ENCODE measurements around the gene MAP4K3.

MAP4K3 gene

DNA sequence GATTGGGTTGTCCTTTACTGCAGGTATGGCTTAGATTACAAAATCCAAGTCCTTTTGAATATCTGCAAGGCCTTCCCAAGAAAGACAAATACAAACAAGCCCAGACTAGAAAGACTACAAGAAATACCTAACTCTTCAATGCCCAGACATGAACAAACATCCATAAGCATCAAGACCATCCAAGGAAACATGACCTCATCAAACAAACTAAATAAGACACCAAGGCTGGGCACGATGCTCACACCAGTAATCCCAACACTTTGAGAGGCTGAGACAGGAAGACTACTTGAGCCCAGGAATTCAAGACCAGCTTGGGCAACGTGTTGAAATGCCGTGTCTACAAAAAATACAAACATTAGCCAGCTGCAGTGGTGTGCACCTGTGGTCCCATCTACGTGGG lies 31.7 kb downstream of the MAP4K3 start:
- Histone ChIP-seq H3K27ac (ENCODE audit: extremely low read depth, low read depth, low read length) (no peak overlapping the region), H3K9me3 (ENCODE audit: control insufficient read depth, insufficient read depth, low read depth, low read length) (no peaks in the 10 kb centered on the region), H3K36me3 (ENCODE audit: control insufficient read depth in 2 of 2, insufficient read depth in 1 of 2, low read length in 2 of 2) (no peaks in the 10 kb centered on the region), H3K4me3 (ENCODE audit: low read depth, low read length) (no peak overlapping the region), H3K4me1 (ENCODE audit: control insufficient read depth, insufficient read depth, low read length) (peaks cover 15% of the 10 kb centered on the region)
- ChIA-PET POLR2A (no interaction called here), CTCF (interaction anchor here (0.6 kb wide), 2 partner anchors 18 to 931 kb away, joined by 3 read pairs; no protein-coding TSS in a partner anchor)
- TF ChIP-seq SCRT2 (tag by site-specific recombination; IDR thresholded peaks at IDR 0.05) (0 out of 2 replicates have a peak, but pooled peaks have one; percentile 15), REPIN1 (tag by site-specific recombination; IDR thresholded peaks at IDR 0.05; ENCODE audit: low read depth) (no peak), TCF7L2 (IDR thresholded peaks at IDR 0.05; ENCODE audit: borderline replicate concordance, low read depth, low read length) (no peak), ZNF292 (tag by site-specific recombination; IDR thresholded peaks at IDR 0.05; ENCODE audit: borderline replicate concordance, low read depth) (no peak), ZBTB17 (tag by site-specific recombination; IDR thresholded peaks at IDR 0.05) (peak; percentile 53; the same call in 1 of the 2 replicates), ZNF302 (tag by site-specific recombination; IDR thresholded peaks at IDR 0.05; ENCODE audit: low read depth) (no peak), ZNF146 (tag by site-specific recombination; IDR thresholded peaks at IDR 0.05) (no peak)
- TF ChIP-seq, protein P1, sequence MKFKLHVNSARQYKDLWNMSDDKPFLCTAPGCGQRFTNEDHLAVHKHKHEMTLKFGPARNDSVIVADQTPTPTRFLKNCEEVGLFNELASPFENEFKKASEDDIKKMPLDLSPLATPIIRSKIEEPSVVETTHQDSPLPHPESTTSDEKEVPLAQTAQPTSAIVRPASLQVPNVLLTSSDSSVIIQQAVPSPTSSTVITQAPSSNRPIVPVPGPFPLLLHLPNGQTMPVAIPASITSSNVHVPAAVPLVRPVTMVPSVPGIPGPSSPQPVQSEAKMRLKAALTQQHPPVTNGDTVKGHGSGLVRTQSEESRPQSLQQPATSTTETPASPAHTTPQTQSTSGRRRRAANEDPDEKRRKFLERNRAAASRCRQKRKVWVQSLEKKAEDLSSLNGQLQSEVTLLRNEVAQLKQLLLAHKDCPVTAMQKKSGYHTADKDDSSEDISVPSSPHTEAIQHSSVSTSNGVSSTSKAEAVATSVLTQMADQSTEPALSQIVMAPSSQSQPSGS (tag by site-specific recombination; IDR thresholded peaks at IDR 0.05; ENCODE audit: low read depth): peak; percentile 49

DNA sequence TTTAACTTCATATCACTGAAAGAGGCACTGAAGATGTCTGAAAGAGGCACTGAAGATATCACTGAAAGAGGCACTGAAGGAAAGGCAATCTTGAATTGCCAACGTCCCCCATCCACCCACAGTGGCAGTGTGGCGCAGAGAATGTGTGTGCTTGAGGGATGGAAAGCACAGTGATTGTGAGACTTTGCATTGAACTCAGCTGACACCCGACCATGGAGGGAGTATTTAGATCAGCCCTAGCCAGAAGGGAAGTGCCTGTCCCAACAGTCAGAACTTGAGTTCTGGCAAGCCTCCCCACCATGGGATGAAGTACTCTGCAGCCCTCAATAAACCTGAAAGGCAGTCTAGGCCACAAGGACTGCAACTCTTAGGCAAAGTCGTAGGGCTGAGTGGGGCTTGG lies 33.8 kb downstream of the MAP4K3 start:
- peaks cover 19% of the 10 kb centered on the region for H3K4me1 ChIP-seq (ENCODE audit: control insufficient read depth, insufficient read depth, low read length)
- TF ChIP-seq, protein P2, sequence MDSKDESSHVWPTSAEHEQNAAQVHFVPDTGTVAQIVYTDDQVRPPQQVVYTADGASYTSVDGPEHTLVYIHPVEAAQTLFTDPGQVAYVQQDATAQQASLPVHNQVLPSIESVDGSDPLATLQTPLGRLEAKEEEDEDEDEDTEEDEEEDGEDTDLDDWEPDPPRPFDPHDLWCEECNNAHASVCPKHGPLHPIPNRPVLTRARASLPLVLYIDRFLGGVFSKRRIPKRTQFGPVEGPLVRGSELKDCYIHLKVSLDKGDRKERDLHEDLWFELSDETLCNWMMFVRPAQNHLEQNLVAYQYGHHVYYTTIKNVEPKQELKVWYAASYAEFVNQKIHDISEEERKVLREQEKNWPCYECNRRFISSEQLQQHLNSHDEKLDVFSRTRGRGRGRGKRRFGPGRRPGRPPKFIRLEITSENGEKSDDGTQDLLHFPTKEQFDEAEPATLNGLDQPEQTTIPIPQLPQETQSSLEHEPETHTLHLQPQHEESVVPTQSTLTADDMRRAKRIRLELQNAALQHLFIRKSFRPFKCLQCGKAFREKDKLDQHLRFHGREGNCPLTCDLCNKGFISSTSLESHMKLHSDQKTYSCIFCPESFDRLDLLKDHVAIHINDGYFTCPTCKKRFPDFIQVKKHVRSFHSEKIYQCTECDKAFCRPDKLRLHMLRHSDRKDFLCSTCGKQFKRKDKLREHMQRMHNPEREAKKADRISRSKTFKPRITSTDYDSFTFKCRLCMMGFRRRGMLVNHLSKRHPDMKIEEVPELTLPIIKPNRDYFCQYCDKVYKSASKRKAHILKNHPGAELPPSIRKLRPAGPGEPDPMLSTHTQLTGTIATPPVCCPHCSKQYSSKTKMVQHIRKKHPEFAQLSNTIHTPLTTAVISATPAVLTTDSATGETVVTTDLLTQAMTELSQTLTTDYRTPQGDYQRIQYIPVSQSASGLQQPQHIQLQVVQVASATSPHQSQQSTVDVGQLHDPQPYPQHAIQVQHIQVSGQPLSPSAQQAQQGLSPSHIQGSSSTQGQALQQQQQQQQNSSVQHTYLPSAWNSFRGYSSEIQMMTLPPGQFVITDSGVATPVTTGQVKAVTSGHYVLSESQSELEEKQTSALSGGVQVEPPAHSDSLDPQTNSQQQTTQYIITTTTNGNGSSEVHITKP (tag by site-specific recombination; IDR thresholded peaks at IDR 0.05): no peak
- TF ChIP-seq GLI4 (tag by site-specific recombination; IDR thresholded peaks at IDR 0.05) (no peak), OSR2 (tag by site-specific recombination; IDR thresholded peaks at IDR 0.05) (no peak), ZNF423 (tag by site-specific recombination; IDR thresholded peaks at IDR 0.05) (no peak), ZNF654 (tag by site-specific recombination; IDR thresholded peaks at IDR 0.05; ENCODE audit: low read depth) (no peak)
- TF ChIP-seq, protein P3, sequence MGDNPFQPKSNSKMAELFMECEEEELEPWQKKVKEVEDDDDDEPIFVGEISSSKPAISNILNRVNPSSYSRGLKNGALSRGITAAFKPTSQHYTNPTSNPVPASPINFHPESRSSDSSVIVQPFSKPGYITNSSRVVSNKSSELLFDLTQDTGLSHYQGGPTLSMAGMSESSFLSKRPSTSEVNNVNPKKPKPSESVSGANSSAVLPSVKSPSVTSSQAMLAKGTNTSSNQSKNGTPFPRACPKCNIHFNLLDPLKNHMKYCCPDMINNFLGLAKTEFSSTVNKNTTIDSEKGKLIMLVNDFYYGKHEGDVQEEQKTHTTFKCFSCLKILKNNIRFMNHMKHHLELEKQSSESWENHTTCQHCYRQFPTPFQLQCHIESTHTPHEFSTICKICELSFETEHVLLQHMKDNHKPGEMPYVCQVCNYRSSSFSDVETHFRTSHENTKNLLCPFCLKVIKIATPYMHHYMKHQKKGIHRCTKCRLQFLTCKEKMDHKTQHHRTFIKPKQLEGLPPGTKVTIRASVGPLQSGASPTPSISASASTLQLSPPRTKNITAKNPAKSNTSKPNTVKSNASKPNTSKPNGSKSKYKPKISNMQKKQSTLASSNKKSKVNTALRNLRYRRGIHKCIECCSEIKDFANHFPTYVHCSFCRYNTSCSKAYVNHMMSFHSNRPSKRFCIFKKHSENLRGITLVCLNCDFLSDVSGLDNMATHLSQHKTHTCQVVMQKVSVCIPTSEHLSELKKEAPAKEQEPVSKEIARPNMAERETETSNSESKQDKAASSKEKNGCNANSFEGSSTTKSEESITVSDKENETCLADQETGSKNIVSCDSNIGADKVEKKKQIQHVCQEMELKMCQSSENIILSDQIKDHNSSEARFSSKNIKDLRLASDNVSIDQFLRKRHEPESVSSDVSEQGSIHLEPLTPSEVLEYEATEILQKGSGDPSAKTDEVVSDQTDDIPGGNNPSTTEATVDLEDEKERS (tag by site-specific recombination; IDR thresholded peaks at IDR 0.05): no peak
- TF ChIP-seq, protein P4, sequence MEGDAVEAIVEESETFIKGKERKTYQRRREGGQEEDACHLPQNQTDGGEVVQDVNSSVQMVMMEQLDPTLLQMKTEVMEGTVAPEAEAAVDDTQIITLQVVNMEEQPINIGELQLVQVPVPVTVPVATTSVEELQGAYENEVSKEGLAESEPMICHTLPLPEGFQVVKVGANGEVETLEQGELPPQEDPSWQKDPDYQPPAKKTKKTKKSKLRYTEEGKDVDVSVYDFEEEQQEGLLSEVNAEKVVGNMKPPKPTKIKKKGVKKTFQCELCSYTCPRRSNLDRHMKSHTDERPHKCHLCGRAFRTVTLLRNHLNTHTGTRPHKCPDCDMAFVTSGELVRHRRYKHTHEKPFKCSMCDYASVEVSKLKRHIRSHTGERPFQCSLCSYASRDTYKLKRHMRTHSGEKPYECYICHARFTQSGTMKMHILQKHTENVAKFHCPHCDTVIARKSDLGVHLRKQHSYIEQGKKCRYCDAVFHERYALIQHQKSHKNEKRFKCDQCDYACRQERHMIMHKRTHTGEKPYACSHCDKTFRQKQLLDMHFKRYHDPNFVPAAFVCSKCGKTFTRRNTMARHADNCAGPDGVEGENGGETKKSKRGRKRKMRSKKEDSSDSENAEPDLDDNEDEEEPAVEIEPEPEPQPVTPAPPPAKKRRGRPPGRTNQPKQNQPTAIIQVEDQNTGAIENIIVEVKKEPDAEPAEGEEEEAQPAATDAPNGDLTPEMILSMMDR (tag by site-specific recombination; IDR thresholded peaks at IDR 0.05): peak; percentile 13; the same call in 1 of the 2 replicates
- H3K27ac ChIP-seq (ENCODE audit: extremely low read depth, low read depth, low read length): peak overlapping the region; percentile 10; the same call in 1 of the 2 replicates
- H3K9me3 ChIP-seq (ENCODE audit: control insufficient read depth, insufficient read depth, low read depth, low read length): no peaks in the 10 kb centered on the region
- H3K4me3 ChIP-seq (ENCODE audit: low read depth, low read length): no peak overlapping the region
- POLR2A ChIA-PET: no interaction called here
- CTCF ChIA-PET: no interaction called here
- no peaks in the 10 kb centered on the region for H3K36me3 ChIP-seq (ENCODE audit: control insufficient read depth in 2 of 2, insufficient read depth in 1 of 2, low read length in 2 of 2)
